Measurements from ENCODE around the gene ZNF845.
"Not testable (repeated sequence)": the region's sequence is repeated elsewhere in the genome, so short reads cannot be mapped to it uniquely, and the experiment has no call there.

Gene ZNF845

DNA sequence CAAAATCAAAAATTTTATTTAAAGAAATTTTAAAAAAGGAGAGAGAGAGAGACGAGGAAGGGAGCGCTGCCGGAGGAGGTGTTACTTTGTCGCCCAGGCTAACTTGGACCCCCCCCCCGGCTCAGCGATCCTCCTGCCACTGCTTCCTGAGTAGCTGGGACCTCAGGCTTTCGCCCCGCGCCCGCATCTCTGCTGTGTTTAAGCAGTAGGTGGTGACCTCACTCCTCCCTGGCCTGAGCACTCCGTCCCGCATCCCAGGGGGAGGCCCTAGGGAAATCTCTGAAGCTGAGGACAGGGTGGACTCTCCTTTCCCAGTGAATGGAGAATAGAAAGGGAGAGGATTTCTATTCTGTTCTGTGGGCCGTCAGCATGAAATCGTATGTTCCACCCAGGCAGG lies 485 bp upstream of the ZNF845 start:
- peaks cover 4% of the 10 kb centered on the region for H3K4me1 ChIP-seq (ENCODE audit: control insufficient read depth, insufficient read depth, low read length)
- H3K36me3 ChIP-seq (ENCODE audit: control insufficient read depth, insufficient read depth, low read length, severe bottlenecking), result peaks cover 3% of the 10 kb centered on the region
- H3K9ac ChIP-seq (ENCODE audit: low read length), result peak overlapping the region; percentile 95
- H3K9me3 ChIP-seq (ENCODE audit: control insufficient read depth, low read length), result peaks cover 24% of the 10 kb centered on the region
- H3K27me3 ChIP-seq (replicated peaks; ENCODE audit: control insufficient read depth, insufficient read depth, low read length), result no peaks in the 10 kb centered on the region
- peak overlapping the region; percentile 100 for H3K4me3 ChIP-seq (ENCODE audit: low read length)
- DNase-seq (ENCODE audit: low read depth), result peak; percentile 68

GRCh38 chr19:53344403-53344802 lies 10.9 kb downstream of the ZNF845 start:
- H3K27me3 ChIP-seq (replicated peaks; ENCODE audit: control insufficient read depth, insufficient read depth, low read length); DNase-seq (ENCODE audit: low read depth); H3K4me3 ChIP-seq (ENCODE audit: low read length); H3K4me1 ChIP-seq (ENCODE audit: control insufficient read depth, insufficient read depth, low read length); H3K9ac ChIP-seq (ENCODE audit: low read length): not testable (repeated sequence)
- Histone ChIP-seq H3K36me3 (ENCODE audit: control insufficient read depth, insufficient read depth, low read length, severe bottlenecking) (peaks cover 83% of the 10 kb centered on the region), H3K9me3 (ENCODE audit: control insufficient read depth, low read length) (peaks cover 41% of the 10 kb centered on the region)

- no peak for DNase-seq (ENCODE audit: low read depth)
- no peak overlapping the region for H3K9ac ChIP-seq (ENCODE audit: low read length)
- peaks cover 69% of the 10 kb centered on the region for H3K9me3 ChIP-seq (ENCODE audit: control insufficient read depth, low read length)
- no peaks in the 10 kb centered on the region for H3K4me1 ChIP-seq (ENCODE audit: control insufficient read depth, insufficient read depth, low read length)
- H3K36me3 ChIP-seq (ENCODE audit: control insufficient read depth, insufficient read depth, low read length, severe bottlenecking), result peaks cover 43% of the 10 kb centered on the region
- H3K4me3 ChIP-seq (ENCODE audit: low read length), result peak overlapping the region; percentile 29
- no peaks in the 10 kb centered on the region for H3K27me3 ChIP-seq (replicated peaks; ENCODE audit: control insufficient read depth, insufficient read depth, low read length)
Measured at GRCh38 chr19:53355739-53356138, 22.2 kb downstream of the ZNF845 start.

GRCh38 chr19:53357821-53358581 lies 24.5 kb downstream of the ZNF845 start:
- Histone ChIP-seq H3K4me3 (ENCODE audit: low read length) (no peak overlapping the region), H3K9ac (ENCODE audit: low read length) (no peak overlapping the region), H3K4me1 (ENCODE audit: control insufficient read depth, insufficient read depth, low read length) (no peaks in the 10 kb centered on the region), H3K27me3 (replicated peaks; ENCODE audit: control insufficient read depth, insufficient read depth, low read length) (no peaks in the 10 kb centered on the region), H3K9me3 (ENCODE audit: control insufficient read depth, low read length) (peaks cover 46% of the 10 kb centered on the region), H3K36me3 (ENCODE audit: control insufficient read depth, insufficient read depth, low read length, severe bottlenecking) (peaks cover 21% of the 10 kb centered on the region)
- no peak for DNase-seq (ENCODE audit: low read depth)

DNA sequence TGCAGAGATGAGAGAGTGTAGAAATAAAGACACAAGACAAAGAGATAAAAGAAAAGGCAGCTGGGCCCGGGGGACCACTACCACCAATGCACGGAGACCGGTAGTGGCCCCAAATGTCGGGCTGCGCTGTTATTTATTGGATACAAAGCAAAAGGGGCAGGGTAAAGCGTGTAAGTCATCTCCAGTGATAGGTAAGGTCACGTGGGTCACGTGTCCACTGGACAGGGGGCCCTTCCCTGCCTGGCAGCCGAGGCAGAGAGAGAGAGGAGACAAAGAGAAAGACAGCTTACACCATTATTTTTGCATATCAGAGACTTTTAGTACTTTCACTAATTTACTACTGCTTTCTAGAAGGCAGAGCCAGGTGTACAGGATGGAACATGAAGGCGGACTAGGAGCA lies 26.5 kb downstream of the ZNF845 start:
- not testable (repeated sequence) for H3K36me3 ChIP-seq (ENCODE audit: control insufficient read depth, insufficient read depth, low read length, severe bottlenecking)

GRCh38 chr19:53365134-53365898 lies 31.8 kb downstream of the ZNF845 start, which contains the start of gene ZNF525:
TSS of gene ZNF525 (plus strand) at chr19:53365705. CDS start at chr19:53372282, 6,577 bp downstream.
- peak; percentile 85 for DNase-seq (ENCODE audit: low read depth)
- Histone ChIP-seq H3K9me3 (ENCODE audit: control insufficient read depth, low read length) (no peaks in the 10 kb centered on the region), H3K4me1 (ENCODE audit: control insufficient read depth, insufficient read depth, low read length) (peaks cover 4% of the 10 kb centered on the region), H3K36me3 (ENCODE audit: control insufficient read depth, insufficient read depth, low read length, severe bottlenecking) (no peaks in the 10 kb centered on the region), H3K4me3 (ENCODE audit: low read length) (peak within 1 kb of the TSS; percentile 88), H3K27me3 (replicated peaks; ENCODE audit: control insufficient read depth, insufficient read depth, low read length) (no peaks in the 10 kb centered on the region), H3K9ac (ENCODE audit: low read length) (peak within 1 kb of the TSS; percentile 81)

More for the DNA sequence above, 26.5 kb downstream of the ZNF845 start:
- peaks cover 25% of the 10 kb centered on the region for H3K9me3 ChIP-seq (ENCODE audit: control insufficient read depth, low read length)
- not testable (repeated sequence) for H3K9ac ChIP-seq (ENCODE audit: low read length); H3K27me3 ChIP-seq (replicated peaks; ENCODE audit: control insufficient read depth, insufficient read depth, low read length); DNase-seq (ENCODE audit: low read depth); H3K4me1 ChIP-seq (ENCODE audit: control insufficient read depth, insufficient read depth, low read length); H3K4me3 ChIP-seq (ENCODE audit: low read length)

DNA sequence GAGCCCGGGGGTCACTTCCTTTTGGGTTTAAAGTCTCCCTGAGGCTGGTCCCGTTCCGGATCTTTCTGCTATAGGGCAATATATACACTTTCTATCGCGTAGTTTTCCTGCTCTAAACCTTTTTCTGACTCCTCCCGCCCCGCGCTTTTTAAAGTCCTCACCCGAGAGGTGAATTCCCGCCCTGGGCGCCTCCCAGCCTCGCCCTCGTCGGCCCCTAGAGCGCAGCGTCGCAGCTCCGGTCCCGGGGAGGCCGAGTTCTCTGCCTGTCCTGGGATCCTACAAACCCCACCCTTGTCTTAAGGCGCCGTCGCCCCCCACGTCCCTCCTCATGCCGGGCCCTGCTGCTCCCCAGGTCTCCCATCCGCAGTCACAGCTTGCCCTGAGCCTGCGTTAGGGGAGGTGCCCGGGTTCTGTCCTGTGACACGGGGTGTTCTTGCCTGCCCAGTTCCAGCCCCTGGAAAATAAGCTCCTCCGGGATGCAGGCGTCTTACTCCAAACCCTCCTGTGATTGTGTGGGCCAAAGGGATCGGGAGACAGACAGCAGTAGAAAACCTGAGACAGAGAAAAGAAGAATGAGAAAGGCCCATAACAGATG lies 32.4 kb downstream of the ZNF845 start:
- no peaks in the 10 kb centered on the region for H3K27me3 ChIP-seq (replicated peaks; ENCODE audit: control insufficient read depth, insufficient read depth, low read length)
- peak; percentile 56 for DNase-seq (ENCODE audit: low read depth)
- H3K9ac ChIP-seq (ENCODE audit: low read length), result peak overlapping the region; percentile 81
- peaks cover 4% of the 10 kb centered on the region for H3K4me1 ChIP-seq (ENCODE audit: control insufficient read depth, insufficient read depth, low read length)
- H3K36me3 ChIP-seq (ENCODE audit: control insufficient read depth, insufficient read depth, low read length, severe bottlenecking), result no peaks in the 10 kb centered on the region
- H3K4me3 ChIP-seq (ENCODE audit: low read length), result peak overlapping the region; percentile 88
- no peaks in the 10 kb centered on the region for H3K9me3 ChIP-seq (ENCODE audit: control insufficient read depth, low read length)

DNA sequence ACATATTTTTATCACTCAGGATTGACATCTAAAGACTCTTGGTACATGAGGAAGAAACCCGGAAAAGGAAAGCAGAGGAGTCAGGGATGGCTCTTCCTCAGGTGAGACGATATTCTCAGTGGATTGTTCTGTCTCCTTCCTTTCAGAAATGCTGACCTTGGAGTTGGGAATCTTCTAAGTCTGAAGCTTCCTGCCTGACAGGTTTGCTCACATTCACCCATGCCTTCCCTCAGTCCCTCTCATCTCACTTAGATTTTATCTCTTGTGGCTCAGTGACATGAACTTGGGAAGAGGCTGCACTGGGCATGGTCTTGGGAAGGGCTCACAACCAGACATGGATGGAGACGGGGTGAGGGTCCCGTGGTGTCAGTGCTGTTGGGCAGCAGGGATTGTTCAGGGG lies 38.6 kb downstream of the ZNF845 start:
- H3K27me3 ChIP-seq (replicated peaks; ENCODE audit: control insufficient read depth, insufficient read depth, low read length), result no peaks in the 10 kb centered on the region
- no peak overlapping the region for H3K9ac ChIP-seq (ENCODE audit: low read length)
- no peaks in the 10 kb centered on the region for H3K4me1 ChIP-seq (ENCODE audit: control insufficient read depth, insufficient read depth, low read length)
- no peak overlapping the region for H3K4me3 ChIP-seq (ENCODE audit: low read length)
- DNase-seq (ENCODE audit: low read depth), result no peak
- H3K36me3 ChIP-seq (ENCODE audit: control insufficient read depth, insufficient read depth, low read length, severe bottlenecking), result no peaks in the 10 kb centered on the region
- no peaks in the 10 kb centered on the region for H3K9me3 ChIP-seq (ENCODE audit: control insufficient read depth, low read length)

DNA sequence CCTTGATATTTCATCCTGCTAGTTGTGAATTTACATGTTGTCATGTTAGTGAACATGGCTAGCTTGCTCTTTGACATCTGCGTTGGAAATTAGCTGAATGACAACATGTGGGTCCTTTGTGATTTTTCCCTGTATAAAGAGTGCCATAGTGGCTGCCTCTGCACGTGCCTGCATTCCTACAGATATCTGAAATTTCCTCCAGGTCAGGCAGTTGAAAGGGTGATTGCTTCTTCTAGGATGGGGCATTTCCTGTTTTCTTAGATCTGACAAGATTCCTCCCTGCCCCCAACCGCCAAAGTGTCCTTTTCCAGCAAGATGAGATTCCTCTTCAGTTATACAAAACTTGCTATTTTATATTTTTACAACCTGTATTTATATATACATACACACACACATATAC lies 40.7 kb downstream of the ZNF845 start:
- Histone ChIP-seq H3K36me3 (ENCODE audit: control insufficient read depth, insufficient read depth, low read length, severe bottlenecking) (peaks cover 4% of the 10 kb centered on the region), H3K27me3 (replicated peaks; ENCODE audit: control insufficient read depth, insufficient read depth, low read length) (no peaks in the 10 kb centered on the region), H3K4me1 (ENCODE audit: control insufficient read depth, insufficient read depth, low read length) (no peaks in the 10 kb centered on the region), H3K9ac (ENCODE audit: low read length) (no peak overlapping the region), H3K4me3 (ENCODE audit: low read length) (no peak overlapping the region), H3K9me3 (ENCODE audit: control insufficient read depth, low read length) (no peaks in the 10 kb centered on the region)
- no peak for DNase-seq (ENCODE audit: low read depth)

DNA sequence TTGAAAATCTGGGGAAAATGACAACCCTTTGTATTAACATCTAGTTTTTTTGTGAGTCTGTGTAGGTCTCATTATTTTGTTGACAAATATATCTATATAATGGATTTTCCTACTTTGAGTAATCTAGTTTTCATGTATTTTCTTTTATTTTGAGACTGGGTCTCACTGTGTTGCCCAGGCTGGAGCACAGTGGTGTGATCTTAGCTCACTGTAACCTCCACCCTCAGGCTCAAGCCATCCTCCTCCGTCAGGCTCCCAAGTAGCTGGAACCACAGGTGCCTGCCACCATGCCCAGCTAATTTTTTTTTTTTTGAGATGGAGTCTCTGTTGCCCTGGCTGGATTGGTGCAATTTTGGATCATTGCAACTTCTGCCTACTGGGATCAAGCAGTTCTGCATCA lies 41.2 kb downstream of the ZNF845 start:
- Histone ChIP-seq H3K4me3 (ENCODE audit: low read length) (no peak overlapping the region), H3K9ac (ENCODE audit: low read length) (no peak overlapping the region), H3K4me1 (ENCODE audit: control insufficient read depth, insufficient read depth, low read length) (no peaks in the 10 kb centered on the region), H3K27me3 (replicated peaks; ENCODE audit: control insufficient read depth, insufficient read depth, low read length) (no peaks in the 10 kb centered on the region), H3K9me3 (ENCODE audit: control insufficient read depth, low read length) (no peaks in the 10 kb centered on the region), H3K36me3 (ENCODE audit: control insufficient read depth, insufficient read depth, low read length, severe bottlenecking) (peaks cover 7% of the 10 kb centered on the region)
- no peak for DNase-seq (ENCODE audit: low read depth)

DNA sequence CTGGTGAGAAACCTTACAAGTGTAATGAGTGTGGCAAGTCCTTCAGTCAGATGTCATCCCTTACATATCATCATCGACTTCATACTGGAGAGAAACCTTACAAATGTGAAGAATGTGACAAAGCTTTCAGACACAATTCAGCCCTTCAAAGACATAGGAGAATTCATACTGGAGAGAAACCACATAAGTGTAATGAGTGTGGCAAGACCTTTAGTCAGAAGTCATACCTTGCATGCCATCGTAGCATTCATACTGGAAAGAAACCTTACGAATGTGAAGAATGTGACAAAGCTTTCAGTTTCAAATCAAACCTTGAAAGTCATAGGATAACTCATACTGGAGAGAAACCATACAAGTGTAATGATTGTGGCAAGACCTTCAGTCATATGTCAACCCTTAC lies 47.8 kb downstream of the ZNF845 start:
- H3K9ac ChIP-seq (ENCODE audit: low read length), result no peak overlapping the region
- H3K9me3 ChIP-seq (ENCODE audit: control insufficient read depth, low read length), result peaks cover 60% of the 10 kb centered on the region
- H3K4me3 ChIP-seq (ENCODE audit: low read length), result peak overlapping the region; percentile 41
- H3K4me1 ChIP-seq (ENCODE audit: control insufficient read depth, insufficient read depth, low read length), result no peaks in the 10 kb centered on the region
- H3K27me3 ChIP-seq (replicated peaks; ENCODE audit: control insufficient read depth, insufficient read depth, low read length), result no peaks in the 10 kb centered on the region
- peaks cover 22% of the 10 kb centered on the region for H3K36me3 ChIP-seq (ENCODE audit: control insufficient read depth, insufficient read depth, low read length, severe bottlenecking)
- DNase-seq (ENCODE audit: low read depth), result no peak
